ENCODE measurements around the gene GNAQ. TPM values are rescaled to one million over a fixed set of nuclear protein-coding genes. Genes with fewer than 3 reads are reported as not detected.

Gene GNAQ
- total RNA-seq, 1 experiment from 2014 or later = 48.6 TPM

GRCh38 chr9:77809552-77809951 is 222.1 kb downstream of the GNAQ start:
- no peaks in the 10 kb centered on the region; a peak in 1 of 4 replicates for H3K4me1 Mint-ChIP-seq
- no peak overlapping the region for H2BK120ac ChIP-seq (ENCODE audit: low read depth, low read length, poor library complexity, severe bottlenecking)
- H3K4me1 ChIP-seq (ENCODE audit: insufficient read depth, low read length) = no peaks in the 10 kb centered on the region
- H4K20me1 ChIP-seq (ENCODE audit: control insufficient read depth, insufficient read depth, insufficient read length) = no peaks in the 10 kb centered on the region
- no peaks in the 10 kb centered on the region for H3K27me3 Mint-ChIP-seq (ENCODE audit: low read depth)
- no peak overlapping the region for H2BK12ac ChIP-seq (ENCODE audit: insufficient read length, low read depth, low read length)
- H3K79me2 ChIP-seq (ENCODE audit: insufficient read depth, low read length) = no peaks in the 10 kb centered on the region
- peaks cover 0 to 8% (median 0%) of the 10 kb centered on the region in 3 experiments; a peak in 3 of 7 replicates for H3K36me3 Mint-ChIP-seq (ENCODE audit: insufficient read depth in 1 of 3, low read depth in 3 of 3)
- H4K5ac ChIP-seq (ENCODE audit: insufficient read length, low read depth, low read length) = no peak overlapping the region
- TF ChIP-seq CTCF (conservative IDR thresholded peaks at IDR 0.05) = no peak
- H3K4me3 Mint-ChIP-seq = no peak overlapping the region
- no peak overlapping the region for H2AFZ ChIP-seq (ENCODE audit: low read length)
- no peak for DNase-seq
- no peak overlapping the region for H2BK20ac ChIP-seq (ENCODE audit: low read depth, low read length, poor library complexity, severe bottlenecking)
- H2AK5ac ChIP-seq (ENCODE audit: insufficient read length, low read length) = no peak overlapping the region
- H3K14ac ChIP-seq (ENCODE audit: insufficient read depth, low read length) = no peak overlapping the region
- no peak overlapping the region for H2BK15ac ChIP-seq (ENCODE audit: low read depth, low read length)
- H4K91ac ChIP-seq (ENCODE audit: insufficient read length, low read depth, low read length) = no peak overlapping the region
- no peak overlapping the region for H2BK5ac ChIP-seq (ENCODE audit: insufficient read length, low read length)
- H3K56ac ChIP-seq (ENCODE audit: insufficient read length, low read depth, low read length) = no peak overlapping the region
- H3K9me3 ChIP-seq (ENCODE audit: control insufficient read depth, low read depth, low read length) = no peaks in the 10 kb centered on the region
- no CpG with 5 or more reads among the region's 1 CpG for WGBS (ENCODE audit: extremely low coverage, insufficient read length, low lambda C conversion rate)
- no peak overlapping the region for H3K27ac ChIP-seq (ENCODE audit: insufficient read length, low read depth, low read length)
- H3K23ac ChIP-seq (ENCODE audit: insufficient read length, low read depth, low read length) = no peak overlapping the region
- no peaks in the 10 kb centered on the region for H3K9me3 Mint-ChIP-seq
- no peaks in the 10 kb centered on the region for H3K23me2 ChIP-seq (ENCODE audit: insufficient read length, low read depth, low read length, poor library complexity, severe bottlenecking)
- no peak overlapping the region for H4K8ac ChIP-seq (replicated peaks; ENCODE audit: insufficient read length, low read depth, low read length)
- H3K18ac ChIP-seq (ENCODE audit: insufficient read length, low read depth, low read length) = no peak overlapping the region
- H3T11ph ChIP-seq (ENCODE audit: low read length) = no peak overlapping the region
- H3K27me3 ChIP-seq (ENCODE audit: insufficient read depth, low read length) = no peaks in the 10 kb centered on the region
- H3K4me2 ChIP-seq (ENCODE audit: insufficient read depth, insufficient read length, low read length) = no peak overlapping the region
- H3K79me1 ChIP-seq (ENCODE audit: insufficient read depth, low read depth, low read length, poor library complexity, severe bottlenecking) = peaks cover 2% of the 10 kb centered on the region
- H3K4ac ChIP-seq (ENCODE audit: low read depth, low read length) = no peak overlapping the region
- no peak overlapping the region for H3K27ac Mint-ChIP-seq
- H3K9ac ChIP-seq (ENCODE audit: extremely low read depth, insufficient read length, low read length) = no peak overlapping the region
